GM12878 (cell line): ENCODE measurements around the gene PPP4R4. TPM values are rescaled to one million over a fixed set of nuclear protein-coding genes. Genes with fewer than 3 reads are reported as not detected.

Source experiments
- ATAC-seq: fragments of 200-7000 bp; cut with Tn5 transposase; 3 replicates; pipeline ENCODE4 v1.9.1; 2020; ENCODE audit warnings: mild to moderate bottlenecking, moderate library complexity
- BruUV-seq: library from RNA; stranded (reverse); fragments of 400-500 nt; replicated peaks from 2 replicates; lab custom pipeline; 2021; lab: Mats Ljungman, UMichigan
- CTCF ChIA-PET: fragments of 300-600 bp; sonication (Branson Sonifier 250); formaldehyde crosslinking; extraction: SDS; loops from one replicate; lab custom pipeline; 2021; ENCODE audit warnings: inconsistent platforms; lab: Yijun Ruan, JAX
- POLR2A ChIA-PET: fragments of 350-600 bp; formaldehyde crosslinking; extraction: SDS; loops from one replicate; lab custom pipeline; 2021; ENCODE audit warnings: inconsistent platforms; lab: Charles Lee
- RAD21 ChIA-PET: fragments of 300-600 bp; sonication (Branson Sonifier 250); formaldehyde crosslinking; loops from one replicate; lab custom pipeline; 2023; ENCODE audit warnings: antibody characterized with exemption; ENCODE audit not compliant: unreplicated experiment; lab: Charles Lee
- SMC1A ChIA-PET: fragments of 300-600 bp; sonication (Branson Sonifier 250); formaldehyde crosslinking; loops from one replicate; lab custom pipeline; 2023; ENCODE audit not compliant: unreplicated experiment, uncharacterized antibody; lab: Charles Lee
- DNase-seq: peaks from one replicate; pipeline ENCODE4 v3.0.0-alpha.2; 2011; ENCODE audit warnings: low read depth, low spot score
- FAIRE-seq: peaks from 3 replicates; lab custom pipeline; 2011; peaks lifted over from hg19 to GRCh38; lab: Jason Lieb, UNC
- H2AFZ ChIP-seq: 2 replicates; pipeline ENCODE4 v1.6.0; 2011; ENCODE audit warnings: low read depth, low read length, control low read depth; ENCODE audit not compliant: control insufficient read depth
- H3K27ac ChIP-seq: 2 replicates; pipeline ENCODE4 v1.5.1; 2011; ENCODE audit warnings: control low read depth; ENCODE audit not compliant: control insufficient read depth, insufficient read depth
- H3K27me3 ChIP-seq, 2 experiments: replicated peaks in 1 of 2; 2 replicates each; pipeline versions ENCODE4 v1.6.0 to v1.6.1; 2011; ENCODE audit warnings: low read length in 1 of 2; ENCODE audit not compliant: control insufficient read depth in 2 of 2, insufficient read depth in 2 of 2
- H3K36me3 ChIP-seq, 2 experiments: 2 replicates each; pipeline ENCODE4 v1.5.1; 2011; ENCODE audit warnings: low read length in 1 of 2; ENCODE audit not compliant: control insufficient read depth in 2 of 2, insufficient read depth in 2 of 2
- H3K4me1 ChIP-seq: 2 replicates; pipeline ENCODE4 v1.6.1; 2011; ENCODE audit warnings: mild to moderate bottlenecking, low read length, moderate library complexity, mixed read lengths; ENCODE audit not compliant: control insufficient read depth, insufficient read depth
- H3K4me2 ChIP-seq: 2 replicates; pipeline ENCODE4 v1.6.0; 2011; ENCODE audit warnings: control low read depth; ENCODE audit not compliant: control insufficient read depth, insufficient read depth
- H3K4me3 ChIP-seq: fragments of 200-600 bp; sonication (generic); 2 replicates; pipeline ENCODE4 v1.5.1; 2016
- H3K79me2 ChIP-seq: 2 replicates; pipeline ENCODE4 v1.6.0; 2011; ENCODE audit warnings: low read length; ENCODE audit not compliant: control insufficient read depth, insufficient read depth
- H3K9ac ChIP-seq: 2 replicates; pipeline ENCODE4 v1.8.0; 2011; ENCODE audit warnings: low read length, control low read depth, mixed read lengths; ENCODE audit not compliant: control insufficient read depth, insufficient read depth
- H3K9me3 ChIP-seq: replicated peaks from 3 replicates; pipeline ENCODE4 v1.5.1; 2011; ENCODE audit warnings: mild to moderate bottlenecking, low read length; ENCODE audit not compliant: control insufficient read depth, insufficient read depth
- H4K20me1 ChIP-seq: 2 replicates; pipeline ENCODE4 v1.6.0; 2011; ENCODE audit not compliant: control insufficient read depth, insufficient read depth
- GABPA ChIP-seq: IDR thresholded peaks from 2 replicates; pipeline ENCODE4 v1.6.1; 2014; ENCODE audit warnings: antibody characterized with exemption, low read depth, mild to moderate bottlenecking, inconsistent platforms
- LARP7 ChIP-seq: fragments of 450-650 bp; IDR thresholded peaks from 2 replicates; pipeline ENCODE4 v1.6.1; 2017; ENCODE audit warnings: mild to moderate bottlenecking
- MTA3 ChIP-seq: IDR thresholded peaks from 2 replicates; pipeline ENCODE4 v1.6.1; 2012; ENCODE audit warnings: low read length, inconsistent platforms, borderline replicate concordance
- MYC ChIP-seq: IDR thresholded peaks from 2 replicates; pipeline ENCODE4 v1.6.1; 2011; ENCODE audit warnings: mild to moderate bottlenecking, low read length, moderate library complexity, inconsistent platforms; ENCODE audit not compliant: insufficient read depth, insufficient replicate concordance, insufficient read length, severe bottlenecking
- NR2C1 ChIP-seq: fragments of 450-650 bp; IDR thresholded peaks from 2 replicates; pipeline ENCODE4 v1.6.1; 2017; ENCODE audit warnings: antibody characterized with exemption, mild to moderate bottlenecking, moderate library complexity
- NR2F1 ChIP-seq: fragments of 450-650 bp; conservative IDR thresholded peaks from 2 replicates; pipeline ENCODE4 v1.6.1; 2017; ENCODE audit warnings: mild to moderate bottlenecking
- NRF1 ChIP-seq: conservative IDR thresholded peaks from 2 replicates; pipeline ENCODE4 v1.6.1; 2011; ENCODE audit warnings: mild to moderate bottlenecking, low read depth, low read length, improper control_type of control experiment
- POU2F2 ChIP-seq: IDR thresholded peaks from 3 replicates; pipeline ENCODE4 v1.6.1; 2011; ENCODE audit warnings: low read depth, mild to moderate bottlenecking, low read length, borderline replicate concordance
- RCOR1 ChIP-seq: conservative IDR thresholded peaks from 2 replicates; pipeline ENCODE4 v1.6.1; 2012; ENCODE audit warnings: low read depth, low read length, improper control_type of control experiment
- RUNX3 ChIP-seq: IDR thresholded peaks from 2 replicates; pipeline ENCODE4 v1.6.1; 2012; ENCODE audit warnings: low read length, inconsistent platforms
- SMAD5 ChIP-seq: IDR thresholded peaks from 2 replicates; pipeline ENCODE4 v1.6.1; 2016; ENCODE audit warnings: antibody characterized with exemption, low read depth
- SMC3 ChIP-seq: IDR thresholded peaks from 2 replicates; pipeline ENCODE4 v1.6.1; 2011; ENCODE audit warnings: low read length, improper control_type of control experiment, borderline replicate concordance
- SREBF1 ChIP-seq: IDR thresholded peaks from 2 replicates; pipeline ENCODE4 v1.6.1; 2012; ENCODE audit warnings: mild to moderate bottlenecking, low read length
- SUZ12 ChIP-seq: fragments of 200-600 bp; sonication (generic); IDR thresholded peaks from one replicate; pipeline ENCODE4 v1.6.1; 2018; ENCODE audit warnings: antibody characterized with exemption, mild to moderate bottlenecking; ENCODE audit not compliant: unreplicated experiment
- YY1 ChIP-seq: IDR thresholded peaks from 2 replicates; pipeline ENCODE4 v1.6.1; 2011; ENCODE audit warnings: low read depth, mild to moderate bottlenecking, low read length
- ZBTB4 ChIP-seq: fragments of 450-650 bp; formaldehyde crosslinking; IDR thresholded peaks from 2 replicates; pipeline ENCODE4 v1.4.0; 2022; ENCODE audit warnings: mild to moderate bottlenecking, moderate library complexity
- WGBS: methylation state at CpG from one replicate; pipeline ENCODE4 v1.1.6; 2016; ENCODE audit warnings: low lambda C conversion rate; ENCODE audit not compliant: insufficient replicate concordance, insufficient coverage; ENCODE audit errors: missing lambda C conversion rate; 5-methylcytosine and 5-hydroxymethylcytosine counted together
- in situ Hi-C: fragments of 300-500 bp; cut with MboI; formaldehyde crosslinking; loops from 9 replicates; pipeline ENCODE4 v1.14.3; 2018; ENCODE audit warnings: mixed read lengths
- intact Hi-C: fragments of 100-400 bp; cut with micrococcal nuclease; formaldehyde crosslinking; loops from one replicate; pipeline ENCODE4 v1.14.2; 2022; ENCODE audit not compliant: unreplicated experiment
- polyA plus RNA-seq, 11 experiments: library from polyadenylated mRNA; depleted of rRNA in 4 of 11; unstranded in 6 of 11; stranded (reverse) in 5 of 11; fragments of >200 nt; fragmentation: Nextera tagmentation in 4 of 11; fragmentation: Illumina TruSeq in 1 of 11; extraction: Ambion mirVana in 4 of 11; extraction: Trizol in 1 of 11; gene quantifications; 1 replicate in 1 of 11; 2 replicates in 10 of 11; pipeline versions ENCODE4 v1.2.1 to v1.2.3, GENCODE V29; 2011 to 2016; ENCODE audit warnings: inconsistent platforms in 2 of 11, missing spikeins in 2 of 11, low read depth in 1 of 11
- total RNA-seq, 4 experiments: library from RNA; depleted of rRNA in 3 of 4; stranded (reverse); fragments of >200 nt in 3 of 4; fragmentation: Illumina TruSeq in 1 of 4; extraction: Trizol in 1 of 4; gene quantifications; 2 replicates each; pipeline versions ENCODE4 v1.2.1 to v1.2.3, GENCODE V29; 2013 to 2021

PPP4R4 gene
- total and polyA plus RNA-seq, 10 of the 15 experiments (the other 5 are each of a cell fraction or from before 2014, with no cell fraction given): 0.01 to 0.13 (median 0.08) TPM; not detected in 4

DNA sequence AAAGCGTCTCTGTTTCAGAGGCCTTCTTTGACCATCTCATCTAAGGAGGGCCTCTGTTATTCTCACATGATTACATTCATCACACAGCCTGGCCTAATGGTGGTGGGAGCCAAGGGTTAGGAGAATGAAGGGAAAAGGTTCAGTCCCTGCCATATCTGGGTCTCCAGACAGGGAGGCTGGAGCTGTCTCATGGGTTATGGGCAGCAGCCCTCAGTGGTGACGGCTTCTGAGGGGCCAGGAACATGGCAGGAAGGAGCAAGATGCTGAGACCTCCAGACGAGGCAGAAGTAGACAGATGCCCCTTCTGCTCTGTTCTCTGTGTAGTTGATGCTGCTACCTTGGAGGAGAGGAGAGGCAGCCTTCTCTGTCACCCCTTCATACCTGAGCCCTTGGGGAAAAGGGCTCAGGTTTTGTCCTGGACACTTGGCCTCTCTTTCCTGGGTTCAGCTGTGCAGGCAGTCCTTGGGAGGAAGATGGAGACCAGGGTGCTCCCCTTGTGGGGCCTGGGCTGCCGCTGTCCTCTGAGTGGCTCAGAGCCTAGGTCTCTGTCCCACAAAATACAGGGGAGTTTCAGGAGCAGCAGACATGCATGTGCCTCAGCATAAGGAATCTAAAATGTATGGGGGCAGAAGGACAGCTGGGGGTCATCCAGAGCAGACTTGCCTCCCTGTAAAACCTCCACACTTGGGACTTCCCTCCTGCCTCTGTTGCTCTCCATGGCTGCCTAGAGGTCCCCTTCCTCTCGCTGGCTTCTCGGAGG is 48.3 kb upstream of the PPP4R4 start:
- POLR2A ChIA-PET: interaction anchor here (0.6 kb wide), 1 partner anchor 65 kb away, joined by 3 read pairs; no protein-coding TSS in a partner anchor

DNA sequence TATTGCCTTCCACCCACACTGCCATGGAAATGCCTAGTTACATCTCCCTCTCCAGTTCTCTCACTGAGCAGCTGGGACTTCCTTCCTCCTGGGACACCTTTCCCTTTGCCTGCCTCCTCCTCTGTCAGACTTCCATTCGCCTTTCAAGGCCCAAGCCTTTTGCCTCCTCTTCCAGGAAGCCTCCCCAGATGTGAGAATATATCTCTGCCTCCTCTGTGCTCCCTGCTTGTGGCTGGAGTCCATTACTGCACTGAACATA is 47.8 kb upstream of the PPP4R4 start:
- intact Hi-C loops: no loop called here
- no TSS peak for BruUV-seq
- Histone ChIP-seq H2AFZ (no peak overlapping the region), H3K9ac (no peak overlapping the region), H3K79me2 (no peaks in the 10 kb centered on the region), H3K36me3 (no peaks in the 10 kb centered on the region; a peak in 1 of 4 replicates), H4K20me1 (no peaks in the 10 kb centered on the region), H3K4me1 (peaks cover 10% of the 10 kb centered on the region; the same call in 1 of the 2 replicates), H3K4me3 (no peak overlapping the region), H3K27me3 (peaks cover 0 to 4% of the 10 kb centered on the region in 2 experiments; a peak in 1 of 4 replicates), H3K27ac (no peak overlapping the region), H3K4me2 (no peak overlapping the region), H3K9me3 (no peaks in the 10 kb centered on the region)
- ATAC-seq (no peak), FAIRE-seq (no peak), DNase-seq (no peak)
- ChIA-PET POLR2A (interaction anchor here (0.6 kb wide), 1 partner anchor 64 kb away, joined by 3 read pairs; no protein-coding TSS in a partner anchor), RAD21 (no interaction called here), SMC1A (interaction anchor here (1.1 kb wide), 1 partner anchor 10 kb away, joined by 4 read pairs; no protein-coding TSS in a partner anchor), CTCF (interaction anchor here (3.3 kb wide), 1 partner anchor 10 kb away, joined by 13 read pairs; no protein-coding TSS in a partner anchor)
- in situ Hi-C loops: no loop called here
- WGBS: 64% methylated on average over 1 of the region's 1 CpG
- TF ChIP-seq GABPA (no peak), MTA3 (no peak), SMC3 (no peak), NRF1 (no peak), RCOR1 (no peak), MYC (no peak), ZBTB4 (CRISPR knock-in tag) (no peak), POU2F2 (no peak), NR2C1 (no peak), SREBF1 (no peak), SMAD5 (no peak), SUZ12 (no peak)

More for the DNA sequence above, 48.3 kb upstream of the PPP4R4 start:
- Histone ChIP-seq H3K9me3 (no peaks in the 10 kb centered on the region), H3K4me2 (no peak overlapping the region), H2AFZ (no peak overlapping the region), H3K27ac (no peak overlapping the region), H3K9ac (no peak overlapping the region), H3K36me3 (no peaks in the 10 kb centered on the region; a peak in 1 of 4 replicates)
- intact Hi-C loops: no loop called here
- RAD21 ChIA-PET: no interaction called here
- no peak for FAIRE-seq
- SMC1A ChIA-PET: interaction anchor here (1.1 to 1.2 kb wide), 2 partner anchors 11 to 186 kb away, joined by 4 read pairs; no protein-coding TSS in a partner anchor
- TF ChIP-seq YY1 (no peak), RUNX3 (no peak), NR2F1 (no peak), LARP7 (no peak), NR2C1 (no peak)
- TF ChIP-seq, all 136 proteins: peak for 0
- no peak for DNase-seq
- CTCF ChIA-PET: interaction anchor here (2.0 to 3.3 kb wide), 2 partner anchors 11 to 13 kb away, joined by 7 to 13 read pairs; no protein-coding TSS in a partner anchor
- Histone ChIP-seq H3K4me3 (no peak overlapping the region), H3K4me1 (peaks cover 10% of the 10 kb centered on the region; the same call in 1 of the 2 replicates), H4K20me1 (no peaks in the 10 kb centered on the region), H3K27me3 (peaks cover 0 to 4% of the 10 kb centered on the region in 2 experiments; a peak in 1 of 4 replicates), H3K79me2 (no peaks in the 10 kb centered on the region)
- in situ Hi-C loops: no loop called here
- WGBS: 62% methylated on average over 6 of the region's 6 CpGs
- ATAC-seq: no peak
- no TSS peak for BruUV-seq
